Measurements from ENCODE around the gene LDLRAD4.

LDLRAD4 gene

GRCh38 chr18:13624563-13625237 lies 406.1 kb downstream of the LDLRAD4 start:
- DNase-seq (ENCODE audit: low read depth) = no peak
- no peak for TF ChIP-seq CTCF (IDR thresholded peaks at IDR 0.05; ENCODE audit: insufficient read depth, low read depth, low read length, missing control alignments)
- no peak overlapping the region for H3K4me3 ChIP-seq (ENCODE audit: low read length)

GRCh38 chr18:13625355-13625754 lies 406.8 kb downstream of the LDLRAD4 start:
- TF ChIP-seq CTCF (IDR thresholded peaks at IDR 0.05; ENCODE audit: insufficient read depth, low read depth, low read length, missing control alignments) = no peak
- DNase-seq (ENCODE audit: low read depth) = no peak
- no peak overlapping the region for H3K4me3 ChIP-seq (ENCODE audit: low read length)

- no peak for DNase-seq (ENCODE audit: low read depth)
- TF ChIP-seq CTCF (IDR thresholded peaks at IDR 0.05; ENCODE audit: insufficient read depth, low read depth, low read length, missing control alignments) = no peak
- no peak overlapping the region for H3K4me3 ChIP-seq (ENCODE audit: low read length)
These were observed 407.4 kb downstream of the LDLRAD4 start for GRCh38 chr18:13625843-13626543.

- no peak overlapping the region for H3K4me3 ChIP-seq (ENCODE audit: low read length)
- no peak for DNase-seq (ENCODE audit: low read depth)
- no peak for TF ChIP-seq CTCF (IDR thresholded peaks at IDR 0.05; ENCODE audit: insufficient read depth, low read depth, low read length, missing control alignments)
These were observed 408.0 kb downstream of the LDLRAD4 start for GRCh38 chr18:13626544-13626908.

GRCh38 chr18:13627639-13628038 lies 409.1 kb downstream of the LDLRAD4 start:
- H3K4me3 ChIP-seq (ENCODE audit: low read length) = no peak overlapping the region
- TF ChIP-seq CTCF (IDR thresholded peaks at IDR 0.05; ENCODE audit: insufficient read depth, low read depth, low read length, missing control alignments) = no peak
- no peak for DNase-seq (ENCODE audit: low read depth)

GRCh38 chr18:13628211-13628610 lies 409.7 kb downstream of the LDLRAD4 start:
- no peak for DNase-seq (ENCODE audit: low read depth)
- H3K4me3 ChIP-seq (ENCODE audit: low read length) = no peak overlapping the region
- no peak for TF ChIP-seq CTCF (IDR thresholded peaks at IDR 0.05; ENCODE audit: insufficient read depth, low read depth, low read length, missing control alignments)

Measured in epithelial cell of esophagus (primary cell).